Gastroesophageal sphincter (tissue), 4 donors: ENCODE results near the gene CYB5R2. TPM values are rescaled to one million over a fixed set of nuclear protein-coding genes. Genes with fewer than 3 reads are reported as not detected.

Source experiments
- ATAC-seq: fragments of 150-250 bp; one replicate; pipeline ENCODE4 v1.9.1; 2016; ENCODE audit warnings: mild to moderate bottlenecking, moderate library complexity
- H3K27ac ChIP-seq, 4 donors: fragments of 200-600 bp; sonication (generic) in 3 of 4; 1 replicate in 3 of 4; 2 replicates in 1 of 4; pipeline ENCODE4 v1.5.1; 2016 to 2019
- H3K27me3 ChIP-seq: fragments of 200-600 bp; sonication (generic); one replicate; pipeline ENCODE4 v1.5.1; 2019
- H3K36me3 ChIP-seq, 2 donors: fragments of 200-600 bp; sonication (generic); one replicate each; pipeline ENCODE4 v1.5.1; 2019; ENCODE audit warnings: control low read depth in 1 of 2
- H3K4me1 ChIP-seq, 3 donors: fragments of 200-600 bp; sonication (generic); 1 replicate in 2 of 3; 2 replicates in 1 of 3; pipeline ENCODE4 v1.5.1; 2016 to 2019; ENCODE audit warnings: control low read depth in 2 of 3
- H3K4me3 ChIP-seq, 2 donors: fragments of 200-600 bp; sonication (generic); one replicate each; pipeline ENCODE4 v1.5.1; 2019; ENCODE audit warnings: mild to moderate bottlenecking in 1 of 2, moderate library complexity in 1 of 2
- H3K9me3 ChIP-seq, 3 donors: fragments of 200-600 bp; sonication (generic); one replicate each; pipeline ENCODE4 v1.5.1; 2017 to 2019; ENCODE audit warnings: control low read depth in 2 of 3
- CTCF ChIP-seq, 4 experiments: fragments of 200-600 bp in 2 of 4; fragments of 450-650 bp in 2 of 4; sonication (generic) in 1 of 4; IDR thresholded peaks; one replicate each; pipeline ENCODE4 v1.5.1; 2017 to 2019; ENCODE audit warnings: antibody characterized with exemption in 4 of 4, mild to moderate bottlenecking in 2 of 4, moderate library complexity in 2 of 4
- EP300 ChIP-seq: sonication (generic); formaldehyde crosslinking; IDR thresholded peaks from one replicate; pipeline ENCODE4 v1.6.1; 2017; ENCODE audit warnings: antibody characterized with exemption, mild to moderate bottlenecking
- POLR2A ChIP-seq, 2 donors: fragments of 450-650 bp; IDR thresholded peaks; one replicate each; pipeline ENCODE4 v1.6.1; 2017; ENCODE audit warnings: antibody characterized with exemption in 2 of 2, mild to moderate bottlenecking in 2 of 2, moderate library complexity in 1 of 2
- POLR2AphosphoS5 ChIP-seq: sonication (generic); formaldehyde crosslinking; IDR thresholded peaks from one replicate; pipeline ENCODE4 v1.6.1; 2017; ENCODE audit warnings: antibody characterized with exemption
- WGBS, 2 donors: methylation state at CpG; one replicate each; pipeline ENCODE4 v1.1.5; 2018; ENCODE audit warnings: low coverage in 1 of 2; 5-methylcytosine and 5-hydroxymethylcytosine counted together
- total RNA-seq, 4 donors: library from RNA; depleted of rRNA; stranded (reverse); fragments of >200 nt; gene quantifications; one replicate each; pipeline ENCODE4 v1.1.0, GENCODE V29; 2016

Gene CYB5R2
- total RNA-seq, 4 donors from 2014 or later: 1.2 to 4.4 (median 2.1) TPM

GRCh38 chr11:7648264-7648663 is 25.0 kb downstream of the CYB5R2 start:
- no peaks in the 10 kb centered on the region for H3K9me3 ChIP-seq
- no peak for ATAC-seq
- no peak overlapping the region for H3K4me3 ChIP-seq
- H3K4me1 ChIP-seq: no peaks in the 10 kb centered on the region
- H3K36me3 ChIP-seq: peaks cover 0 to 54% of the 10 kb centered on the region in 2 donors
- TF ChIP-seq POLR2AphosphoS5: no peak
- no peak for TF ChIP-seq POLR2A (IDR thresholded peaks at IDR 0.05)
- TF ChIP-seq EP300: no peak
- TF ChIP-seq CTCF (IDR thresholded peaks at IDR 0.05): no peak
- WGBS, 2 donors: 100% methylated on average over 2 of the region's 3 CpGs; no CpG with 5 or more reads in 1 of the 2 donors
- no peak overlapping the region for H3K27ac ChIP-seq
- no peaks in the 10 kb centered on the region for H3K27me3 ChIP-seq

GRCh38 chr11:7646866-7647265 is 26.4 kb downstream of the CYB5R2 start:
- ATAC-seq: no peak
- TF ChIP-seq EP300 (no peak), CTCF (IDR thresholded peaks at IDR 0.05) (no peak), POLR2AphosphoS5 (no peak), POLR2A (IDR thresholded peaks at IDR 0.05) (no peak)
- H3K36me3 ChIP-seq: peaks cover 0 to 49% of the 10 kb centered on the region in 2 donors
- H3K4me3 ChIP-seq: no peak overlapping the region
- WGBS, 2 donors: 90 to 97% methylated on average over 2 of the region's 2 CpGs
- H3K9me3 ChIP-seq: no peaks in the 10 kb centered on the region
- no peaks in the 10 kb centered on the region for H3K27me3 ChIP-seq
- H3K4me1 ChIP-seq: no peaks in the 10 kb centered on the region
- H3K27ac ChIP-seq: no peak overlapping the region

- no peaks in the 10 kb centered on the region for H3K9me3 ChIP-seq
- 80% methylated on average over 2 of the region's 3 CpGs; no CpG with 5 or more reads in 1 of the 2 donors for WGBS, 2 donors
- H3K4me3 ChIP-seq: no peak overlapping the region
- no peaks in the 10 kb centered on the region for H3K4me1 ChIP-seq
- TF ChIP-seq POLR2AphosphoS5 (no peak), EP300 (no peak), POLR2A (IDR thresholded peaks at IDR 0.05) (no peak), CTCF (IDR thresholded peaks at IDR 0.05) (no peak)
- peaks cover 0 to 49% of the 10 kb centered on the region in 2 donors for H3K36me3 ChIP-seq
- H3K27ac ChIP-seq: no peak overlapping the region
- no peak for ATAC-seq
- H3K27me3 ChIP-seq: no peaks in the 10 kb centered on the region
These were observed 28.1 kb downstream of the CYB5R2 start for GRCh38 chr11:7645206-7645605.

GRCh38 chr11:7643314-7643713 is 30.0 kb downstream of the CYB5R2 start:
- whole genome bisulfite sequencing, 2 donors: 75 to 76% methylated on average over 4 of the region's 4 CpGs
- no peak for ATAC-seq
- no peak overlapping the region for H3K4me3 ChIP-seq
- no peaks in the 10 kb centered on the region for H3K27me3 ChIP-seq
- no peak overlapping the region for H3K27ac ChIP-seq
- TF ChIP-seq EP300: no peak
- no peak for TF ChIP-seq POLR2A (IDR thresholded peaks at IDR 0.05)
- TF ChIP-seq CTCF (IDR thresholded peaks at IDR 0.05): no peak
- TF ChIP-seq POLR2AphosphoS5: no peak
- H3K4me1 ChIP-seq: peaks cover 0 to 6% (median 0%) of the 10 kb centered on the region in 3 donors
- H3K36me3 ChIP-seq: peaks cover 0 to 35% of the 10 kb centered on the region in 2 donors
- no peaks in the 10 kb centered on the region for H3K9me3 ChIP-seq

- Histone ChIP-seq H3K4me1 (peaks cover 0 to 11% (median 0%) of the 10 kb centered on the region in 3 donors), H3K36me3 (peaks cover 0 to 33% of the 10 kb centered on the region in 2 donors), H3K27ac (no peak overlapping the region), H3K9me3 (no peaks in the 10 kb centered on the region), H3K4me3 (no peak overlapping the region), H3K27me3 (no peaks in the 10 kb centered on the region)
- no peak for ATAC-seq
- TF ChIP-seq POLR2A (IDR thresholded peaks at IDR 0.05): no peak
- no peak for TF ChIP-seq POLR2AphosphoS5
- TF ChIP-seq CTCF (IDR thresholded peaks at IDR 0.05): no peak
- no peak for TF ChIP-seq EP300
- 50 to 57% methylated on average over 2 to 3 of the region's 4 CpGs for WGBS, 2 donors
These were observed 30.6 kb downstream of the CYB5R2 start for GRCh38 chr11:7642747-7643146.
